Activated T-helper 1 cell treated with anti-CD3 and anti-CD28 coated beads, Interleukin-12 subunit alpha, Interleukin-12 subunit beta, Interleukin-2, Interleukin-4 antibody, amounts not matched to agents 30 ng/mL and 10 ng/mL and 1 ng/mL, durations not matched to agents 14 hours and 24 hours and 36 hours (primary cell): ENCODE results near the gene KCNG3. TPM values are rescaled to one million over a fixed set of nuclear protein-coding genes. Genes with fewer than 3 reads are reported as not detected.
"Not testable (repeated sequence)": the region's sequence is repeated elsewhere in the genome, so short reads cannot be mapped to it uniquely, and the experiment has no call there.

Experiments
- DNase-seq: peaks from one replicate; pipeline ENCODE4 v3.0.0; 2021; ENCODE audit warnings: low spot score
- H3K27ac Mint-ChIP-seq: one replicate; pipeline ENCODE4 v1.8.0; 2021; ENCODE audit warnings: mild to moderate bottlenecking, mixed read lengths
- H3K27me3 Mint-ChIP-seq: one replicate; pipeline ENCODE4 v1.8.0; 2022; ENCODE audit warnings: mild to moderate bottlenecking, moderate library complexity, mixed read lengths; ENCODE audit not compliant: insufficient read depth
- H3K36me3 Mint-ChIP-seq: one replicate; pipeline ENCODE4 v1.8.0; 2021; ENCODE audit warnings: low read depth, mixed read lengths
- H3K4me1 Mint-ChIP-seq: one replicate; pipeline ENCODE4 v1.8.0; 2021; ENCODE audit warnings: low read depth, mixed read lengths
- H3K4me3 Mint-ChIP-seq: one replicate; pipeline ENCODE4 v1.8.0; 2021; ENCODE audit warnings: mild to moderate bottlenecking, moderate library complexity, mixed read lengths
- H3K9me3 Mint-ChIP-seq: one replicate; pipeline ENCODE4 v1.8.0; 2021; ENCODE audit warnings: mixed read lengths
- intact Hi-C: fragments of 100-400 bp; cut with micrococcal nuclease; formaldehyde crosslinking; loops from one replicate; pipeline ENCODE4 v1.15.1; 2024
- total RNA-seq: library from RNA; stranded (reverse); gene quantifications from 2 replicates; pipeline ENCODE4 v1.2.3, GENCODE V29; 2022

The KCNG3 gene
- total RNA-seq, 1 donor from 2014 or later: 0.10 TPM

DNA sequence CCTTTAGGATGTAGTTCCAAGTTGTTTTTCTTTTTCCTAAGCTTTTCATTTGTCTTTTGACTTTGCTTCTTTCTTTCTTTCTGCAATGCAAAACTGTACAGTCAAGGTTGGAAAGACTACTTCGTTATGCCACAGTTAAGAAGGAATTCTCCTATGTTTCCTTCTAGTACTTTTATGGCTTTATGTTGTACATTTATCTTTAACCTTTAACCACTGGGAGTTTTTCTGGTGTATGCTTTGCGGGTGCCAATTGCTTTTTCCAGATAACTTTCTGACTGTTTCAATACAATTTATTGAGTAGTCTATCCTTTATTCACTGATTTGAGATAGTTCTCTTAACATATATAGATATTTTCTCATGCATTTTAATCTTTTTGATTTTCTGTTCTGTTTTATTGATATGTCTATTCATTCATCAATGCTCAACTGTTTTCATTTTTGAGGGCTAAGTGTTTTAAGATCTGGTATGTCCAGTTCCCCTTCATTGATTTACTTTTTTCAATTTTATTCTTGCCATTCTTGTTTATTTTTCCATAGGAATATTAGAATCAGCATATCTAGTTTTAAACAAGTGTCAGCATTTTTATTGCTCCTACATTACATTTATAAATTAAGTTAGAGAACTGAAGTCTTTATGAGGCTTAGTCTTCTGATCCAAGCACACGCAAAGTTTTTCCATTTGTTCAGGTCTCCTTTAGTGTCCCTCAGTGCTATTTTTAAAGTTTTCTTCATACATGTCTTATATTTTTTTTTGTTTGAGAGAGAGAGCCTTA lies 82.9 kb downstream of the KCNG3 start:
- intact Hi-C loops: no loop called here
- Mint-ChIP-seq H3K36me3 (no peaks in the 10 kb centered on the region), H3K27ac (no peak overlapping the region), H3K27me3 (no peaks in the 10 kb centered on the region), H3K9me3 (peaks cover 27% of the 10 kb centered on the region), H3K4me3 (no peak overlapping the region), H3K4me1 (no peaks in the 10 kb centered on the region)
- no peak for DNase-seq

DNA sequence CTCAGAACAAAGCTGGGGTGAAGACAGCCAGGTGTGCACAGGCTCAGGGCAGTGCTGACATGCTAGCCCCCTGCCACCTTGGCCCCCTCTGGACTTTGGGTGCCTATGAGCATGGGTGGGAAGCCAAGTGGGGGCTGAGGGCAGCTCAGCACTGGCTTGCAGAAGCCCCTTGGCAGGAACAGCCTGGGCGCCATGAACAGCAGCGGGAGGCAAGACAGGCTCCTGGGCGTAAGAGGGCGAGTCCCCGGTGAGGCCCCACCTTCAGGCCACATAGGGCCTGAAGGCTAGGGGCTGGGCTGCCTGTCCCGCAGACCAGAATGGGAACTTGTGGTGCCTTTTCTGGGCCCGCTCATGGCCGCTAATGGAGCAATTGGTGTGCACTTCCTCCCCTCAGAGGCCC lies 85.8 kb downstream of the KCNG3 start:
- peaks cover 8% of the 10 kb centered on the region for H3K9me3 Mint-ChIP-seq
- no peaks in the 10 kb centered on the region for H3K27me3 Mint-ChIP-seq
- DNase-seq: no peak
- H3K27ac Mint-ChIP-seq: no peak overlapping the region
- H3K36me3 Mint-ChIP-seq: no peaks in the 10 kb centered on the region
- intact Hi-C loops: no loop called here
- no peaks in the 10 kb centered on the region for H3K4me1 Mint-ChIP-seq
- H3K4me3 Mint-ChIP-seq: no peak overlapping the region

DNA sequence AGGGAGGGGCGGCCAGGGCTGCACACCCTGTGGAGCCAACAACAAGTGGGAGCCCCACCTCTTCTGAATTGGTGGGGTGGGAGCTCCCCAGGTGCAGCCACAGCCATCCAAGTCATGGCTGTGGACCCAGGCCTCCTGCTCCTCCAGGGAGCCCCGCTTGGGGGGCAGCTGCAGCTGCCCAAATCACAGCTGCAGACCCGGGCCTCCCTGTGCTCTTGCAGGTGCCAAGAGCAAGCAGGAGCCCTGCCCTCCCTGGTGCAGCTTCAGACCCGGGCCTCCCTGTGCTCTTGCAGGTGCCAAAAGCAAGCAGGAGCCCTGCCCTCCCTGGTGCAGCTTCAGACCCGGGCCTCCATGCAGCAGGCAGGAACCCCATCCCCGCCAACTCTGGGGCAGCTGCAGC lies 86.3 kb downstream of the KCNG3 start:
- no peak for DNase-seq
- H3K9me3 Mint-ChIP-seq: peaks cover 8% of the 10 kb centered on the region
- no peaks in the 10 kb centered on the region for H3K36me3 Mint-ChIP-seq
- H3K27ac Mint-ChIP-seq: no peak overlapping the region
- H3K4me1 Mint-ChIP-seq: no peaks in the 10 kb centered on the region
- no peak overlapping the region for H3K4me3 Mint-ChIP-seq
- H3K27me3 Mint-ChIP-seq: no peaks in the 10 kb centered on the region
- intact Hi-C loops: no loop called here

DNA sequence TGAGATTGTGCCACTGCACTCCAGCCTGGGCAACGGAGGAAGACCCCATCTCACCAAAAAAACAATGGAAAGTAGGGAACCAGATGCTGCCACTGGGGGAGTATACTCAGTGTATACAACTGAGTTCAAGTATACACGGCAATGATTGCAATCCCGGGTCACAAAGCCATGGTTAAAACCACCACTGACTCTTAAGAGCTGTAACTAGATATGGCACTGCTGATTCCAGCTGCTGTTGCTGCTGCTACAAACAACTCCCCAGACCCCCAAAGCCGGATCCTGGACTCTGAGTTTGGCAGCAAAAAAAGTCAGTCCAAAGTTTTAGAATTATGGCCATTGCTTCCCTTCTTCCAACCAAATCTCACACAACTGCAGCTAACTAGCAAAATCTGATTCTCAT lies 89.1 kb downstream of the KCNG3 start:
- Mint-ChIP-seq H3K36me3 (no peaks in the 10 kb centered on the region), H3K27me3 (no peaks in the 10 kb centered on the region), H3K27ac (no peak overlapping the region), H3K9me3 (no peaks in the 10 kb centered on the region), H3K4me1 (no peaks in the 10 kb centered on the region), H3K4me3 (no peak overlapping the region)
- intact Hi-C loops: no loop called here
- no peak for DNase-seq

DNA sequence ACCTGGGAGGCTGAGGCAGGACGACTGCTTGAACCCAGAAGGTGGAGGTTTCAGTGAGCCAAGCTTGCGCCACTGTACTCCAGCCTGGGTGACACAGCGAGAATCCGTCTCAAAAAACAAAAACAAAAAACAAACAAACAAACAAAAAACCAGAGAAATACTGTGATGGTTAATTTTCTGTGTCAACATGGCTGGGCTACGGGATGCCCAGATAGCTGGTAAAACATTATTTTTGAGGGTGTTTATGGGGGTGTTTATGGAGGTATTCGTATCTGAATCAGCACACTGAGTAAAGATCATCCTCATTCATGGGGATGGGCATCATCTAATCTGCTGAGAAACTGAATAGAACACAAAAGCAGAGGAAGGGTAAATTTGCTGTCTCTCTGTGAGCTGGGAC lies 92.0 kb downstream of the KCNG3 start:
- H3K9me3 Mint-ChIP-seq: no peaks in the 10 kb centered on the region

DNA sequence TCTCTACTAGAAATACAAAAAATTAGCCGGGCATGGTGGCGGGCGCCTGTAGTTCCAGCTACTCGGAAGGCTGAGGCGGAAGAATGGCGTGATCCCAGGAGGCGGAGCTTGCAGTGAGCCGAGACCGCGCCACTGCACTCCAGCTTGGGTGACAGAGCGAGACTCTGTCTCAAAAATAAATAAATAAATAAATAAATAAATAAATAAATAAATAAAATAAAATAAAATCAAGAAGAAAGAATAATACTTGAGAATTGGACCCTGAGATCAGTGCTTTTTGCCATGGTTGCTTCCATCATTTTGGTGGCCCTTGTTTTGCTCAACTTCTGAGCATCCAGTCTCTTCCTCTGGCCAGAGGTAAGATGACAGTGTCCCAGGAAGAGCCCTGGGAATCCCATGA lies 95.7 kb downstream of the KCNG3 start:
- H3K36me3 Mint-ChIP-seq, intact Hi-C loops, DNase-seq, H3K4me1 Mint-ChIP-seq, H3K27ac Mint-ChIP-seq, H3K27me3 Mint-ChIP-seq, H3K9me3 Mint-ChIP-seq, H3K4me3 Mint-ChIP-seq: not testable (repeated sequence)

More for the DNA sequence above, 92.0 kb downstream of the KCNG3 start:
- no peak overlapping the region for H3K4me3 Mint-ChIP-seq
- H3K27ac Mint-ChIP-seq: no peak overlapping the region
- no peaks in the 10 kb centered on the region for H3K36me3 Mint-ChIP-seq
- no peaks in the 10 kb centered on the region for H3K27me3 Mint-ChIP-seq
- intact Hi-C loops: no loop called here
- DNase-seq: no peak
- no peaks in the 10 kb centered on the region for H3K4me1 Mint-ChIP-seq

DNA sequence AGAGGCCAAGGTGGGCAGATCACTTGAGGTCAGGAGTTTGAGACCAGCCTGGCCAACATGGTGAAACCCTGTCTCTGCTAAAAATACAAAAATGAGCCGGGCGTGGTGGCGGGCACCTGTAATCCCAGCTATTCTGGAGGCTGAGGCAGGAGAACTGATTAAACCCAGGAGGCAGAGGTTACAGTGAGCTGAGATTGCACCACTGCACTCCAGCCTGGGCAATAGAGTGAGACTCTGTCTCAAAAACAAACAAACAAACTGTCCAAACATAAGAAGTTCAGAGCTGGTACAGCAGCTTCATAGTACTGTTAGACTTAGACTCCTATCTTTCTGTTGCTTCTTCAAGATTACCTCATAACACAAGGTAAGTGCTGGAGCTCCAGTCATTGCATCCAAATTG lies 100.5 kb downstream of the KCNG3 start:
- intact Hi-C loops, DNase-seq, H3K36me3 Mint-ChIP-seq, H3K4me1 Mint-ChIP-seq, H3K9me3 Mint-ChIP-seq, H3K4me3 Mint-ChIP-seq, H3K27ac Mint-ChIP-seq: not testable (repeated sequence)
- peaks cover 12% of the 10 kb centered on the region for H3K27me3 Mint-ChIP-seq

DNA sequence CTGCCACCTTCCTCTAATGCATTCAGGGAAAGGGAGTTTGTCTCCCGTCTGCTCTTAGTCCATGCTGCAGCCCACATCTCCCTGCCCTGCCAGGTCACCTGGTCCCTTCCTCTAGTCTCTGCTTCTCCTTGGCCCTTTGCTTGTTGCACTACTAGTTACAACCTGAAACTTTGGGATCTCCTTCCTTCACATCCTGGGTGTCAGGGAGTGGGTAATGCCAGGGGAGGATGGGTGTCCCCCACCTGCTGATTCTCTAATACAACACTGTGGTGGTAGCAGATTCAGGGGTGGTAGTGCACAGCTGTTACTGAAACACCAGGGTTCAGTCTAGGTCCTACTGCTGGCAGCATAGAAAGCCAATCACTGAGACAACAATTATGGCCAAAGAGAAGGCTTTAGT lies 101.6 kb downstream of the KCNG3 start:
- Mint-ChIP-seq H3K27me3 (peaks cover 12% of the 10 kb centered on the region), H3K9me3 (no peaks in the 10 kb centered on the region), H3K27ac (no peak overlapping the region), H3K4me3 (no peak overlapping the region), H3K4me1 (no peaks in the 10 kb centered on the region), H3K36me3 (no peaks in the 10 kb centered on the region)
- no peak for DNase-seq
- intact Hi-C loops: no loop called here

Other genes starting within 250 kb of the KCNG3 start
- 83.3 and 84.7 TPM in 2 replicates for gene COX7A2L, start 132.8 kb downstream of the KCNG3 start, total RNA-seq
- 29.4 and 31.1 TPM in 2 replicates for gene MTA3, start 74.7 kb upstream of the KCNG3 start, total RNA-seq